Thyroid gland (tissue), 4 donors: Measurements from ENCODE around the gene NR2C2.

ENCODE experiments used
- CTCF ChIP-seq, 6 experiments: fragments of 200-600 bp in 3 of 6; fragments of 450-650 bp in 3 of 6; sonication (generic) in 3 of 6; IDR thresholded peaks; one replicate each; pipeline ENCODE4 v1.5.1; 2016 to 2019; ENCODE audit warnings: antibody characterized with exemption in 6 of 6, mild to moderate bottlenecking in 2 of 6, inconsistent platforms in 1 of 6, moderate library complexity in 1 of 6
- POLR2A ChIP-seq, 2 donors: fragments of 450-650 bp; IDR thresholded peaks; one replicate each; pipeline ENCODE4 v1.6.1; 2017; ENCODE audit warnings: antibody characterized with exemption in 2 of 2, mild to moderate bottlenecking in 2 of 2, moderate library complexity in 1 of 2

- TF ChIP-seq CTCF (IDR thresholded peaks at IDR 0.05) (no peak), POLR2A (IDR thresholded peaks at IDR 0.05) (no peak)
These were observed 148.7 kb downstream of the NR2C2 start for GRCh38 chr3:15096046-15096445.
